Osteoblast (primary cell): ENCODE results near the gene RAG1. TPM values are rescaled to one million over a fixed set of nuclear protein-coding genes. Genes with fewer than 3 reads are reported as not detected.

Source experiments
- DNase-seq: peaks from one replicate; pipeline ENCODE4 v3.0.0; 2011; ENCODE audit warnings: low spot score, mixed read lengths; ENCODE audit not compliant: insufficient read length; ENCODE audit errors: missing footprints
- H2AFZ ChIP-seq: 2 replicates; pipeline ENCODE4 v1.6.0; 2011; ENCODE audit warnings: mild to moderate bottlenecking, low read length
- H3K27ac ChIP-seq: 2 replicates; pipeline ENCODE4 v1.5.1; 2011; ENCODE audit warnings: mild to moderate bottlenecking, low read depth, low read length, moderate library complexity
- H3K27me3 ChIP-seq: 2 replicates; pipeline ENCODE4 v1.6.0; 2012; ENCODE audit warnings: mild to moderate bottlenecking, control low read depth, inconsistent platforms, low read length, moderate library complexity; ENCODE audit not compliant: insufficient read depth
- H3K36me3 ChIP-seq: 2 replicates; pipeline ENCODE4 v1.5.1; 2011; ENCODE audit warnings: mild to moderate bottlenecking, low read length, control low read depth, moderate library complexity; ENCODE audit not compliant: insufficient read depth
- H3K4me1 ChIP-seq: 2 replicates; pipeline ENCODE4 v1.5.1; 2011; ENCODE audit warnings: mild to moderate bottlenecking, low read length, control low read depth, moderate library complexity; ENCODE audit not compliant: insufficient read depth
- H3K4me2 ChIP-seq: 2 replicates; pipeline ENCODE4 v1.6.0; 2011; ENCODE audit warnings: mild to moderate bottlenecking, low read length; ENCODE audit not compliant: insufficient read depth
- H3K4me3 ChIP-seq: fragments of 200-600 bp; sonication (generic); 3 replicates; pipeline ENCODE4 v1.5.1; 2012; ENCODE audit warnings: mild to moderate bottlenecking, low read length, inconsistent platforms; ENCODE audit not compliant: insufficient read depth
- H3K79me2 ChIP-seq: 2 replicates; pipeline ENCODE4 v1.6.0; 2012; ENCODE audit warnings: mild to moderate bottlenecking, low read length, control low read depth, inconsistent platforms; ENCODE audit not compliant: insufficient read depth
- H3K9me3 ChIP-seq: 2 replicates; pipeline ENCODE4 v1.5.1; 2011; ENCODE audit warnings: low read depth, low read length, control low read depth
- H4K20me1 ChIP-seq: 2 replicates; pipeline ENCODE4 v1.6.0; 2012; ENCODE audit warnings: mild to moderate bottlenecking, low read length, control low read depth; ENCODE audit not compliant: insufficient read depth
- total RNA-seq: library from RNA; depleted of rRNA; stranded (reverse); fragments of >200 nt; gene quantifications from 2 replicates; pipeline ENCODE4 v1.2.3, GENCODE V29; 2012
- TF ChIP-seq, protein P1 (sequence below): IDR thresholded peaks from 2 replicates; pipeline ENCODE4 v1.5.1; 2011; ENCODE audit warnings: mild to moderate bottlenecking, low read depth, low read length, moderate library complexity; ENCODE audit errors: extremely low read depth

RAG1 gene
- total RNA-seq, 1 donor, result 0.36 TPM

DNA sequence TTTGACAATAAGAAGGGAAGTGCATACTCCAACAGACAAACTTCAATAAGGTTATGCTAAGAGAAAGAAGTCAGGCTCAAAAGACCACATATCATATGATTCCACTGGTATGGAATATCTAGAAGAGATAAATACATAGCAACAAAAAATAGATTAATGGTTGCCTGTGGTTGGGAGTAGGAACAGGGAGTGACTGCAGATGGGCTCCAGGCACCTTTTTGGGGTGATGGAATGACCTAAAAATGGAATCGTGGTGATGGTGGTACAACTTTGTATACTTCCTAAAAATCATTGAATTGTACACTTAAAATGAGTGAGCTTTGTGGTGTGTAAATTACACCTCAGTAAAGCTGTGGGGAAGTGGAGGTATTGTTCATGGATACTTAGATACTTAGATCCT is 59.2 kb downstream of the RAG1 start:
- Histone ChIP-seq H3K4me2 (no peak overlapping the region), H3K9me3 (no peaks in the 10 kb centered on the region), H3K79me2 (no peaks in the 10 kb centered on the region), H3K4me3 (no peak overlapping the region), H3K27ac (no peak overlapping the region), H2AFZ (no peak overlapping the region), H3K36me3 (no peaks in the 10 kb centered on the region), H3K4me1 (peaks cover 4% of the 10 kb centered on the region), H4K20me1 (no peaks in the 10 kb centered on the region), H3K27me3 (no peaks in the 10 kb centered on the region)
- DNase-seq, result no peak
- TF ChIP-seq, protein P1, sequence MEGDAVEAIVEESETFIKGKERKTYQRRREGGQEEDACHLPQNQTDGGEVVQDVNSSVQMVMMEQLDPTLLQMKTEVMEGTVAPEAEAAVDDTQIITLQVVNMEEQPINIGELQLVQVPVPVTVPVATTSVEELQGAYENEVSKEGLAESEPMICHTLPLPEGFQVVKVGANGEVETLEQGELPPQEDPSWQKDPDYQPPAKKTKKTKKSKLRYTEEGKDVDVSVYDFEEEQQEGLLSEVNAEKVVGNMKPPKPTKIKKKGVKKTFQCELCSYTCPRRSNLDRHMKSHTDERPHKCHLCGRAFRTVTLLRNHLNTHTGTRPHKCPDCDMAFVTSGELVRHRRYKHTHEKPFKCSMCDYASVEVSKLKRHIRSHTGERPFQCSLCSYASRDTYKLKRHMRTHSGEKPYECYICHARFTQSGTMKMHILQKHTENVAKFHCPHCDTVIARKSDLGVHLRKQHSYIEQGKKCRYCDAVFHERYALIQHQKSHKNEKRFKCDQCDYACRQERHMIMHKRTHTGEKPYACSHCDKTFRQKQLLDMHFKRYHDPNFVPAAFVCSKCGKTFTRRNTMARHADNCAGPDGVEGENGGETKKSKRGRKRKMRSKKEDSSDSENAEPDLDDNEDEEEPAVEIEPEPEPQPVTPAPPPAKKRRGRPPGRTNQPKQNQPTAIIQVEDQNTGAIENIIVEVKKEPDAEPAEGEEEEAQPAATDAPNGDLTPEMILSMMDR, result no peak

GRCh38 chr11:36627471-36627870 is 59.7 kb downstream of the RAG1 start:
- Histone ChIP-seq H3K4me3 (no peak overlapping the region), H3K9me3 (no peaks in the 10 kb centered on the region), H3K4me1 (peaks cover 4% of the 10 kb centered on the region), H3K27ac (no peak overlapping the region), H3K79me2 (no peaks in the 10 kb centered on the region), H2AFZ (no peak overlapping the region), H3K36me3 (no peaks in the 10 kb centered on the region), H4K20me1 (no peaks in the 10 kb centered on the region), H3K4me2 (no peak overlapping the region), H3K27me3 (no peaks in the 10 kb centered on the region)
- TF ChIP-seq, protein P1, result no peak
- DNase-seq, result no peak

- H3K36me3 ChIP-seq, result no peaks in the 10 kb centered on the region
- peaks cover 4% of the 10 kb centered on the region for H3K4me1 ChIP-seq
- no peak overlapping the region for H3K27ac ChIP-seq
- TF ChIP-seq, protein P1, result no peak
- H4K20me1 ChIP-seq, result no peaks in the 10 kb centered on the region
- H3K4me2 ChIP-seq, result no peak overlapping the region
- no peaks in the 10 kb centered on the region for H3K9me3 ChIP-seq
- no peak overlapping the region for H2AFZ ChIP-seq
- H3K27me3 ChIP-seq, result no peaks in the 10 kb centered on the region
- no peak for DNase-seq
- no peak overlapping the region for H3K4me3 ChIP-seq
- no peaks in the 10 kb centered on the region for H3K79me2 ChIP-seq
These were observed 60.3 kb downstream of the RAG1 start for GRCh38 chr11:36628141-36628540.

DNA sequence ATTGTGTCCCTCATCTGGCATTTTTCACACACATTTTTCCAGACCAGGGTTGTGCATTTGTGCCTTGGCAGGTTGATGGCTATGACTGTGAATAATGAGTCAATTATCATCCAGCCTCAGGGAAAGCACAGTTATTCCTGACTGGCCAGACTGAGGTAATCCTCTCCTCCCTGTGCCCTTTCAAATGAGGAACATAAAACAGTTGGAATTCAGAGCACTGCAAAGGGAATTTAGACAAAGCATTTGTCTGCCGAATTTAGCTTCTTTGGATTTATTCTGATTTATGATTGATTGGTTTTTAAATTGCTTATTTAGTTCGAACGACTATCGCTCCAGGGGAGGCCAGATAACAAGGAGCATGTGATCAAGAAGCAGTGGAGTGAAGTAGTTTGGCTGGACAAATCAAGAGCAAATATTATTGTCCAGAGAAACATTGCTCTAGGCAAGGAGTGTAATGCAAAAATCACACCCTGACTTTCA is 61.0 kb downstream of the RAG1 start:
- no peaks in the 10 kb centered on the region for H4K20me1 ChIP-seq
- no peak overlapping the region for H2AFZ ChIP-seq
- no peaks in the 10 kb centered on the region for H3K79me2 ChIP-seq
- no peak for DNase-seq
- H3K36me3 ChIP-seq, result no peaks in the 10 kb centered on the region
- peaks cover 4% of the 10 kb centered on the region for H3K4me1 ChIP-seq
- no peak overlapping the region for H3K4me2 ChIP-seq
- H3K4me3 ChIP-seq, result no peak overlapping the region
- no peak overlapping the region for H3K27ac ChIP-seq
- TF ChIP-seq, protein P1, result no peak
- no peaks in the 10 kb centered on the region for H3K27me3 ChIP-seq
- H3K9me3 ChIP-seq, result no peaks in the 10 kb centered on the region

Other genes with a start within 250 kb of the RAG1 start
- 11.6 and 12.1 TPM in 2 replicates for gene TRAF6, start 57.7 kb upstream of the RAG1 start, total RNA-seq
- 32.1 and 33.7 TPM in 2 replicates for gene IFTAP, start 26.5 kb downstream of the RAG1 start, total RNA-seq
- not detected in 2 replicates for gene RAG2, start 30.2 kb downstream of the RAG1 start, total RNA-seq